K562 (cell line): ENCODE results near the gene TMEM107. TPM values are rescaled to one million over a fixed set of nuclear protein-coding genes. Genes with fewer than 3 reads are reported as not detected.

ENCODE experiments used
- ARID1B ChIP-seq: fragments of 450-650 bp; IDR thresholded peaks from 2 replicates; pipeline ENCODE4 v1.6.1; 2016; ENCODE audit warnings: antibody characterized with exemption, mild to moderate bottlenecking, inconsistent platforms
- BMI1 ChIP-seq: fragments of 150-350 bp; IDR thresholded peaks from 2 replicates; pipeline ENCODE4 v1.6.1; 2014; ENCODE audit warnings: low read length
- FOXA3 ChIP-seq, 2 experiments: fragments of 450-650 bp in 1 of 2; sonication (generic) in 1 of 2; formaldehyde crosslinking; IDR thresholded peaks in 1 of 2; conservative IDR thresholded peaks in 1 of 2; 2 replicates each; pipeline versions ENCODE4 v1.4.0 to v1.8.0; 2020 to 2022; ENCODE audit warnings: mild to moderate bottlenecking in 2 of 2, missing genetic modification reagents in 1 of 2
- FUS ChIP-seq: fragments of 200-400 bp; formaldehyde crosslinking; optimal IDR thresholded peaks from 2 replicates; pipeline ENCODE3; 2017; ENCODE audit warnings: low read depth, low read length
- GTF2E2 ChIP-seq: fragments of 200-800 bp; sonication (Bioruptor generic); IDR thresholded peaks from 2 replicates; pipeline ENCODE4 v1.6.1; 2016; ENCODE audit warnings: missing genetic modification characterization, missing compliant biosample characterization
- HLTF ChIP-seq: fragments of 450-650 bp; IDR thresholded peaks from 2 replicates; pipeline ENCODE4 v1.6.1; 2016
- IFI16 ChIP-seq: fragments of 250-450 bp; sonication (Bioruptor Pico); IDR thresholded peaks from 2 replicates; pipeline ENCODE4 v2.1.2; 2022; ENCODE audit warnings: mild to moderate bottlenecking, inconsistent platforms
- KLF16 ChIP-seq: IDR thresholded peaks from 2 replicates; pipeline ENCODE4 v1.6.1; 2016; ENCODE audit warnings: antibody characterized with exemption
- MTF1 ChIP-seq: fragments of 250-450 bp; sonication (Bioruptor Pico); IDR thresholded peaks from 2 replicates; pipeline ENCODE4 v1.9.0; 2021; ENCODE audit warnings: moderate library complexity, mild to moderate bottlenecking, inconsistent platforms, borderline replicate concordance
- NRF1 ChIP-seq, 2 experiments: fragments of 450-650 bp; IDR thresholded peaks in 1 of 2; conservative IDR thresholded peaks in 1 of 2; 2 replicates each; pipeline ENCODE4 v1.6.1; 2014; ENCODE audit warnings: mild to moderate bottlenecking in 2 of 2
- PML ChIP-seq: IDR thresholded peaks from 2 replicates; pipeline ENCODE4 v1.6.1; 2012; ENCODE audit warnings: low read length, inconsistent platforms
- SMARCB1 ChIP-seq: IDR thresholded peaks from 2 replicates; pipeline ENCODE4 v1.6.1; 2011; ENCODE audit warnings: improper control_type of control experiment, low read depth; ENCODE audit not compliant: insufficient read length
- SPI1 ChIP-seq: IDR thresholded peaks from 2 replicates; pipeline ENCODE4 v1.6.1; 2011; ENCODE audit warnings: low read depth, low read length, control low read depth, borderline replicate concordance
- TCF7 ChIP-seq: sonication (generic); IDR thresholded peaks from 2 replicates; pipeline ENCODE4 v1.6.1; 2016; ENCODE audit warnings: antibody characterized with exemption, borderline replicate concordance
- TRIM24 ChIP-seq, 2 experiments: fragments of 450-650 bp; IDR thresholded peaks; 2 replicates each; pipeline ENCODE4 v1.6.1; 2016
- ZFX ChIP-seq: sonication (generic); formaldehyde crosslinking; IDR thresholded peaks from 2 replicates; pipeline ENCODE4 v1.8.0; 2022; ENCODE audit warnings: mild to moderate bottlenecking, missing genetic modification reagents, moderate library complexity
- ZNF12 ChIP-seq: sonication (generic); formaldehyde crosslinking; IDR thresholded peaks from 2 replicates; pipeline ENCODE4 v1.4.0; 2020; ENCODE audit warnings: mild to moderate bottlenecking, missing genetic modification reagents
- ZNF263 ChIP-seq: sonication (generic); formaldehyde crosslinking; IDR thresholded peaks from 2 replicates; pipeline ENCODE4 v1.8.0; 2022; ENCODE audit warnings: mild to moderate bottlenecking, missing genetic modification reagents, borderline replicate concordance
- polyA plus RNA-seq, 8 experiments: library from polyadenylated mRNA; depleted of rRNA in 4 of 8; stranded (reverse) in 5 of 8; unstranded in 3 of 8; fragments of >200 nt; fragmentation: Nextera tagmentation in 2 of 8; fragmentation: Illumina TruSeq in 1 of 8; extraction: Ambion mirVana in 2 of 8; extraction: Trizol in 1 of 8; gene quantifications; 2 replicates each; pipeline versions ENCODE4 v1.2.1 to v1.2.3, GENCODE V29; 2011 to 2014; ENCODE audit warnings: inconsistent platforms in 1 of 8, missing spikeins in 1 of 8
- total RNA-seq, 7 experiments: library from RNA; depleted of rRNA in 6 of 7; stranded (reverse); fragments of >200 nt in 6 of 7; fragmentation: Illumina TruSeq in 2 of 7; extraction: Trizol in 2 of 7; gene quantifications; 2 replicates each; pipeline versions ENCODE4 v1.2.1 to v1.2.3, GENCODE V29; 2011 to 2021; ENCODE audit warnings: low replicate concordance in 1 of 7
- TF ChIP-seq, protein P1 (sequence below), 2 experiments: fragments of 450-650 bp in 1 of 2; sonication (generic) in 1 of 2; formaldehyde crosslinking; conservative IDR thresholded peaks; 2 replicates each; pipeline versions ENCODE4 v1.4.0 to v1.8.1; 2020 to 2022; ENCODE audit warnings: mild to moderate bottlenecking in 1 of 2, missing genetic modification reagents in 1 of 2
- TF ChIP-seq, protein P2 (sequence below): fragments of 450-650 bp; IDR thresholded peaks from 2 replicates; pipeline ENCODE4 v1.6.1; 2014; ENCODE audit warnings: low read depth, mild to moderate bottlenecking, moderate library complexity, borderline replicate concordance
- TF ChIP-seq, protein P3 (sequence below): fragments of 450-650 bp; formaldehyde crosslinking; IDR thresholded peaks from 2 replicates; pipeline ENCODE4 v1.4.0; 2022; ENCODE audit warnings: missing genetic modification characterization
- TF ChIP-seq, protein P4 (sequence below): sonication (generic); formaldehyde crosslinking; IDR thresholded peaks from 2 replicates; pipeline ENCODE4 v1.9.0; 2022; ENCODE audit warnings: mild to moderate bottlenecking, missing genetic modification reagents
- TF ChIP-seq, protein P5 (sequence below): sonication (generic); formaldehyde crosslinking; IDR thresholded peaks from 2 replicates; pipeline ENCODE4 v1.8.0; 2022; ENCODE audit warnings: mild to moderate bottlenecking, missing genetic modification reagents

TMEM107 gene
- total and polyA plus RNA-seq, 9 of the 15 experiments (the other 6 are each of a cell fraction or from before 2014, with no cell fraction given): 7.1 to 26.2 (median 16.9) TPM

DNA sequence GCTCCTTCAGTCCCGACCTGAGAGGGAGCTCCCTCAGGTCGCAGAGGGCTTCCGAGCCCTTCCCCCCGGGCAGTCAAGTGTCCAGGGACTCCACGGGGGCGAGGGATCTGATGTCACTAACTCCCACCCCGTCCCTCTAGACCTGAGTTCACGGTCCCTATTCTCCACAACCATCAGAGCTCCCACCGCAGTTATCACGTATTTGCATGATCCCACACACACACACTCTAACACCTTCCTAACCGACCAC is 20.3 kb downstream of the TMEM107 start (continued):
- TF ChIP-seq, protein P1, sequence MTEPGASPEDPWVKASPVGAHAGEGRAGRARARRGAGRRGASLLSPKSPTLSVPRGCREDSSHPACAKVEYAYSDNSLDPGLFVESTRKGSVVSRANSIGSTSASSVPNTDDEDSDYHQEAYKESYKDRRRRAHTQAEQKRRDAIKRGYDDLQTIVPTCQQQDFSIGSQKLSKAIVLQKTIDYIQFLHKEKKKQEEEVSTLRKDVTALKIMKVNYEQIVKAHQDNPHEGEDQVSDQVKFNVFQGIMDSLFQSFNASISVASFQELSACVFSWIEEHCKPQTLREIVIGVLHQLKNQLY (CRISPR knock-in tag; conservative IDR thresholded peaks at IDR 0.05): no peak
- TF ChIP-seq MTF1 (CRISPR knock-in tag) (no peak), BMI1 (no peak), FOXA3 (CRISPR knock-in tag; conservative IDR thresholded peaks at IDR 0.05 in 1 of 2, IDR thresholded peaks at IDR 0.05 in 1 of 2) (no peak), FUS (no peak), PML (no peak), HLTF (0 out of 2 replicates have a peak, but pooled peaks have one; percentile 83), ZNF263 (CRISPR knock-in tag) (no peak; the same call in 1 of the 2 replicates), TRIM24 (IDR thresholded peaks at IDR 0.05) (no peak), KLF16 (no peak), ARID1B (0 out of 2 replicates have a peak, but pooled peaks have one; percentile 18), ZNF12 (CRISPR knock-in tag) (no peak), ZFX (CRISPR knock-in tag) (peak; percentile 50), SPI1 (no peak), NRF1 (conservative IDR thresholded peaks at IDR 0.05 in 1 of 2, IDR thresholded peaks at IDR 0.05 in 1 of 2) (no peak), TCF7 (no peak), IFI16 (no peak), SMARCB1 (no peak), GTF2E2 (tag) (no peak)
- TF ChIP-seq, protein P2, sequence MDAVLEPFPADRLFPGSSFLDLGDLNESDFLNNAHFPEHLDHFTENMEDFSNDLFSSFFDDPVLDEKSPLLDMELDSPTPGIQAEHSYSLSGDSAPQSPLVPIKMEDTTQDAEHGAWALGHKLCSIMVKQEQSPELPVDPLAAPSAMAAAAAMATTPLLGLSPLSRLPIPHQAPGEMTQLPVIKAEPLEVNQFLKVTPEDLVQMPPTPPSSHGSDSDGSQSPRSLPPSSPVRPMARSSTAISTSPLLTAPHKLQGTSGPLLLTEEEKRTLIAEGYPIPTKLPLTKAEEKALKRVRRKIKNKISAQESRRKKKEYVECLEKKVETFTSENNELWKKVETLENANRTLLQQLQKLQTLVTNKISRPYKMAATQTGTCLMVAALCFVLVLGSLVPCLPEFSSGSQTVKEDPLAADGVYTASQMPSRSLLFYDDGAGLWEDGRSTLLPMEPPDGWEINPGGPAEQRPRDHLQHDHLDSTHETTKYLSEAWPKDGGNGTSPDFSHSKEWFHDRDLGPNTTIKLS: no peak
- TF ChIP-seq, protein P3, sequence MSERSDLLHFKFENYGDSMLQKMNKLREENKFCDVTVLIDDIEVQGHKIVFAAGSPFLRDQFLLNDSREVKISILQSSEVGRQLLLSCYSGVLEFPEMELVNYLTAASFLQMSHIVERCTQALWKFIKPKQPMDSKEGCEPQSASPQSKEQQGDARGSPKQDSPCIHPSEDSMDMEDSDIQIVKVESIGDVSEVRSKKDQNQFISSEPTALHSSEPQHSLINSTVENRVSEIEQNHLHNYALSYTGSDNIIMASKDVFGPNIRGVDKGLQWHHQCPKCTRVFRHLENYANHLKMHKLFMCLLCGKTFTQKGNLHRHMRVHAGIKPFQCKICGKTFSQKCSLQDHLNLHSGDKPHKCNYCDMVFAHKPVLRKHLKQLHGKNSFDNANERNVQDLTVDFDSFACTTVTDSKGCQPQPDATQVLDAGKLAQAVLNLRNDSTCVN: 0 out of 2 replicates have a peak, but pooled peaks have one; percentile 46
- TF ChIP-seq, protein P4, sequence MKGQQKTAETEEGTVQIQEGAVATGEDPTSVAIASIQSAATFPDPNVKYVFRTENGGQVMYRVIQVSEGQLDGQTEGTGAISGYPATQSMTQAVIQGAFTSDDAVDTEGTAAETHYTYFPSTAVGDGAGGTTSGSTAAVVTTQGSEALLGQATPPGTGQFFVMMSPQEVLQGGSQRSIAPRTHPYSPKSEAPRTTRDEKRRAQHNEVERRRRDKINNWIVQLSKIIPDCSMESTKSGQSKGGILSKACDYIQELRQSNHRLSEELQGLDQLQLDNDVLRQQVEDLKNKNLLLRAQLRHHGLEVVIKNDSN (CRISPR knock-in tag): no peak
- TF ChIP-seq, protein P5, sequence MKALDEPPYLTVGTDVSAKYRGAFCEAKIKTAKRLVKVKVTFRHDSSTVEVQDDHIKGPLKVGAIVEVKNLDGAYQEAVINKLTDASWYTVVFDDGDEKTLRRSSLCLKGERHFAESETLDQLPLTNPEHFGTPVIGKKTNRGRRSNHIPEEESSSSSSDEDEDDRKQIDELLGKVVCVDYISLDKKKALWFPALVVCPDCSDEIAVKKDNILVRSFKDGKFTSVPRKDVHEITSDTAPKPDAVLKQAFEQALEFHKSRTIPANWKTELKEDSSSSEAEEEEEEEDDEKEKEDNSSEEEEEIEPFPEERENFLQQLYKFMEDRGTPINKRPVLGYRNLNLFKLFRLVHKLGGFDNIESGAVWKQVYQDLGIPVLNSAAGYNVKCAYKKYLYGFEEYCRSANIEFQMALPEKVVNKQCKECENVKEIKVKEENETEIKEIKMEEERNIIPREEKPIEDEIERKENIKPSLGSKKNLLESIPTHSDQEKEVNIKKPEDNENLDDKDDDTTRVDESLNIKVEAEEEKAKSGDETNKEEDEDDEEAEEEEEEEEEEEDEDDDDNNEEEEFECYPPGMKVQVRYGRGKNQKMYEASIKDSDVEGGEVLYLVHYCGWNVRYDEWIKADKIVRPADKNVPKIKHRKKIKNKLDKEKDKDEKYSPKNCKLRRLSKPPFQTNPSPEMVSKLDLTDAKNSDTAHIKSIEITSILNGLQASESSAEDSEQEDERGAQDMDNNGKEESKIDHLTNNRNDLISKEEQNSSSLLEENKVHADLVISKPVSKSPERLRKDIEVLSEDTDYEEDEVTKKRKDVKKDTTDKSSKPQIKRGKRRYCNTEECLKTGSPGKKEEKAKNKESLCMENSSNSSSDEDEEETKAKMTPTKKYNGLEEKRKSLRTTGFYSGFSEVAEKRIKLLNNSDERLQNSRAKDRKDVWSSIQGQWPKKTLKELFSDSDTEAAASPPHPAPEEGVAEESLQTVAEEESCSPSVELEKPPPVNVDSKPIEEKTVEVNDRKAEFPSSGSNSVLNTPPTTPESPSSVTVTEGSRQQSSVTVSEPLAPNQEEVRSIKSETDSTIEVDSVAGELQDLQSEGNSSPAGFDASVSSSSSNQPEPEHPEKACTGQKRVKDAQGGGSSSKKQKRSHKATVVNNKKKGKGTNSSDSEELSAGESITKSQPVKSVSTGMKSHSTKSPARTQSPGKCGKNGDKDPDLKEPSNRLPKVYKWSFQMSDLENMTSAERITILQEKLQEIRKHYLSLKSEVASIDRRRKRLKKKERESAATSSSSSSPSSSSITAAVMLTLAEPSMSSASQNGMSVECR (CRISPR knock-in tag): no peak
